Measurements from ENCODE around the gene LLPH. TPM values are rescaled to one million over a fixed set of nuclear protein-coding genes. Genes with fewer than 3 reads are reported as not detected.

Gene LLPH
- total RNA-seq, 1 experiment from 2014 or later = 33.4 TPM

DNA sequence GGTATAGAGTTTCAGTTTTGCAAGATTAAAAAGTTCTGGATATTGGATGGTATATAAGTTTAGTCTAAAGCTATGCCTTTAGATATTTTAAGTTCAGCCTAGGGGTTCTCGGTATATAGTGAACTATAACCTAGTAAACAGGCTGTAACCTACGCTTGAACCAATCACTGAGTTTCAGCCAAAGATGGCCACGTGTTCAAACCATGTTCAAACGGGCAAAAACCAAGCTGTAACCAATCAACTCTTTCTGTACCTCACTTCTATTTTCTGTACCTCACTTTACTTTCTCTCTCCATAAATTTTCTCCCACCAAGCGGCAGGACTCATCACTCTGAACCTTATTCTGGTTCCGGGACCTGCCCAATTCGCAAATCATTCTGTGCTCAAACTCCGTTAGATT is 37.9 kb upstream of the LLPH start:
- Mint-ChIP-seq H3K36me3 (ENCODE audit: insufficient read depth in 1 of 3, low read depth in 3 of 3) (peaks cover 12 to 16% (median 15%) of the 10 kb centered on the region in 3 experiments), H3K4me3 (peak overlapping the region in 1 of 2 experiments; percentile 88; a peak in 2 of 5 replicates), H3K27ac (peak overlapping the region in 2 of 3 experiments; percentile 1 to 5; a peak in 1 of 7 replicates), H3K4me1 (peaks cover 3 to 6% of the 10 kb centered on the region in 2 experiments; a peak in 3 of 4 replicates), H3K27me3 (ENCODE audit: low read depth) (no peaks in the 10 kb centered on the region; the same call in 1 of the 2 replicates), H3K9me3 (peaks cover 13 to 17% of the 10 kb centered on the region in 2 experiments; a peak in 3 of 5 replicates)
- no peak overlapping the region for H3K14ac ChIP-seq (ENCODE audit: insufficient read depth, low read length)
- no peak overlapping the region for H2BK20ac ChIP-seq (ENCODE audit: low read depth, low read length, poor library complexity, severe bottlenecking)
- no peaks in the 10 kb centered on the region for H3K27me3 ChIP-seq (ENCODE audit: insufficient read depth, low read length)
- no peaks in the 10 kb centered on the region for H3K23me2 ChIP-seq (ENCODE audit: insufficient read length, low read depth, low read length, poor library complexity, severe bottlenecking)
- peaks cover 8% of the 10 kb centered on the region for H3K79me1 ChIP-seq (ENCODE audit: insufficient read depth, low read depth, low read length, poor library complexity, severe bottlenecking)
- DNase-seq = no peak
- no peak overlapping the region for H4K5ac ChIP-seq (ENCODE audit: insufficient read length, low read depth, low read length)
- no peaks in the 10 kb centered on the region for H3K9me3 ChIP-seq (ENCODE audit: control insufficient read depth, low read depth, low read length)
- no peak overlapping the region for H2AK5ac ChIP-seq (ENCODE audit: insufficient read length, low read length)
- no peak overlapping the region for H2AFZ ChIP-seq (ENCODE audit: low read length)
- no peak overlapping the region for H3K18ac ChIP-seq (ENCODE audit: insufficient read length, low read depth, low read length)
- peaks cover 3% of the 10 kb centered on the region; the same call in 1 of the 2 replicates for H3K79me2 ChIP-seq (ENCODE audit: insufficient read depth, low read length)
- no peak overlapping the region for H2BK5ac ChIP-seq (ENCODE audit: insufficient read length, low read length)
- no peak overlapping the region for H2BK15ac ChIP-seq (ENCODE audit: low read depth, low read length)
- no peak overlapping the region for H3T11ph ChIP-seq (ENCODE audit: low read length)
- no peak overlapping the region for H3K9ac ChIP-seq (ENCODE audit: extremely low read depth, insufficient read length, low read length)
- no peak overlapping the region for H3K56ac ChIP-seq (ENCODE audit: insufficient read length, low read depth, low read length)
- TF ChIP-seq CTCF (conservative IDR thresholded peaks at IDR 0.05) = no peak
- no peak overlapping the region for H2BK120ac ChIP-seq (ENCODE audit: low read depth, low read length, poor library complexity, severe bottlenecking)
- no peak overlapping the region for H3K4ac ChIP-seq (ENCODE audit: low read depth, low read length)
- H4K20me1 ChIP-seq (ENCODE audit: control insufficient read depth, insufficient read depth, insufficient read length) = no peaks in the 10 kb centered on the region
- H2BK12ac ChIP-seq (ENCODE audit: insufficient read length, low read depth, low read length) = no peak overlapping the region
- no peak overlapping the region for H4K8ac ChIP-seq (replicated peaks; ENCODE audit: insufficient read length, low read depth, low read length)
- no peak overlapping the region for H4K91ac ChIP-seq (ENCODE audit: insufficient read length, low read depth, low read length)
- no peak overlapping the region for H3K23ac ChIP-seq (ENCODE audit: insufficient read length, low read depth, low read length)
- H3K27ac ChIP-seq (ENCODE audit: insufficient read length, low read depth, low read length) = no peak overlapping the region
- H3K4me2 ChIP-seq (ENCODE audit: insufficient read depth, insufficient read length, low read length) = peak overlapping the region; percentile 58
- no CpG with 5 or more reads among the region's 8 CpGs for WGBS (ENCODE audit: extremely low coverage, insufficient read length, low lambda C conversion rate)
- peaks cover 3% of the 10 kb centered on the region for H3K4me1 ChIP-seq (ENCODE audit: insufficient read depth, low read length)
